HEK293 (cell line): ENCODE data around the gene KRTAP3-3.

Experiments
- RBAK ChIP-seq: fragments of 450-650 bp; formaldehyde crosslinking; IDR thresholded peaks from 2 replicates; pipeline ENCODE4 v1.5.1; 2016; ENCODE audit warnings: missing biosample characterization, missing genetic modification characterization
- SP3 ChIP-seq: fragments of 450-650 bp; formaldehyde crosslinking; IDR thresholded peaks from 2 replicates; pipeline ENCODE4 v1.5.1; 2016; ENCODE audit warnings: missing biosample characterization, missing genetic modification characterization
- ZFP3 ChIP-seq: fragments of 450-650 bp; formaldehyde crosslinking; IDR thresholded peaks from 2 replicates; pipeline ENCODE4 v1.5.1; 2016; ENCODE audit warnings: low read depth, missing biosample characterization, missing genetic modification characterization
- ZNF112 ChIP-seq: fragments of 450-650 bp; formaldehyde crosslinking; IDR thresholded peaks from 2 replicates; pipeline ENCODE4 v1.5.0; 2017; ENCODE audit warnings: missing biosample characterization, missing genetic modification characterization
- ZNF174 ChIP-seq: fragments of 450-650 bp; formaldehyde crosslinking; IDR thresholded peaks from 2 replicates; pipeline ENCODE4 v1.5.0; 2017; ENCODE audit warnings: missing biosample characterization, mild to moderate bottlenecking, missing genetic modification characterization
- ZNF2 ChIP-seq: fragments of 450-650 bp; formaldehyde crosslinking; IDR thresholded peaks from 2 replicates; pipeline ENCODE4 v1.5.1; 2016; ENCODE audit warnings: missing biosample characterization, missing genetic modification characterization
- ZNF24 ChIP-seq: fragments of 450-650 bp; formaldehyde crosslinking; IDR thresholded peaks from 2 replicates; pipeline ENCODE4 v1.5.1; 2016; ENCODE audit warnings: missing biosample characterization, missing genetic modification characterization
- ZNF292 ChIP-seq: fragments of 450-650 bp; formaldehyde crosslinking; IDR thresholded peaks from 2 replicates; pipeline ENCODE4 v1.5.1; 2016; ENCODE audit warnings: low read depth, missing biosample characterization, missing genetic modification characterization, borderline replicate concordance
- ZNF416 ChIP-seq: fragments of 450-650 bp; formaldehyde crosslinking; IDR thresholded peaks from 2 replicates; pipeline ENCODE4 v1.5.1; 2016; ENCODE audit warnings: missing biosample characterization, missing genetic modification characterization
- ZNF768 ChIP-seq: fragments of 450-650 bp; formaldehyde crosslinking; IDR thresholded peaks from 2 replicates; pipeline ENCODE4 v1.5.1; 2018; ENCODE audit warnings: missing biosample characterization, mild to moderate bottlenecking, missing genetic modification characterization
- TF ChIP-seq, protein P1 (sequence below): fragments of 450-650 bp; formaldehyde crosslinking; IDR thresholded peaks from 2 replicates; pipeline ENCODE4 v1.5.1; 2016; ENCODE audit warnings: missing biosample characterization, missing genetic modification characterization
- TF ChIP-seq, protein P2 (sequence below): fragments of 450-650 bp; formaldehyde crosslinking; conservative IDR thresholded peaks from 2 replicates; pipeline ENCODE4 v1.5.1; 2016; ENCODE audit warnings: low read depth, missing biosample characterization, missing genetic modification characterization

DNA sequence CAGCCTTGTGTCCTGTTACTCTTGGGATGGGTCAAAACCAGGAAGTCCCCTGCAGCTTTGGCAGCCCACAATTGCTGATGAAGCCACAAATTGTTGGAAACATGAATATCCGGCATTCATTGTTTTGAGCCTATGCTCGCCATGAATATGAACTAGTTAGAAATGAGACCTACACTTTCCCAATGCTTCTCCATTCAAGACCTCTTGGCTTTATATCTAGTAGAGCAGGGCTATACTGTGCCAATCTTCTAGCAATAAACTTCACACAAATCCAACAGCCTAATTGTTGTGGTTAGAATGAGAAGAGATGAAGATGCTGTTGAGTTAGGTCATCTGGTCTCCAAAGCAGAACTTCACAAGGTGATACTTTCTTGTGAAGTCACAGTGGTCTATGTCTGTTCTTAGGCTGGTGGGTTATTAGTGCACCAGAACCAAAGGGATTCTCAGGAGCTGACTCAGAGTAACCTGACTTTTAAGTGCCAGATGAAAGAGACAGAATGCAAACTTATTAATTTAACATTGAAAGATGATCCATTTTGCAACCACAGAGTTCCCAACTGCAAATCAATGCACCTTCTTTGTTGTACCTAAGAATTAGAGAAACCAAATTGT, 42.8 kb downstream of the KRTAP3-3 start:
- TF ChIP-seq, protein P1, sequence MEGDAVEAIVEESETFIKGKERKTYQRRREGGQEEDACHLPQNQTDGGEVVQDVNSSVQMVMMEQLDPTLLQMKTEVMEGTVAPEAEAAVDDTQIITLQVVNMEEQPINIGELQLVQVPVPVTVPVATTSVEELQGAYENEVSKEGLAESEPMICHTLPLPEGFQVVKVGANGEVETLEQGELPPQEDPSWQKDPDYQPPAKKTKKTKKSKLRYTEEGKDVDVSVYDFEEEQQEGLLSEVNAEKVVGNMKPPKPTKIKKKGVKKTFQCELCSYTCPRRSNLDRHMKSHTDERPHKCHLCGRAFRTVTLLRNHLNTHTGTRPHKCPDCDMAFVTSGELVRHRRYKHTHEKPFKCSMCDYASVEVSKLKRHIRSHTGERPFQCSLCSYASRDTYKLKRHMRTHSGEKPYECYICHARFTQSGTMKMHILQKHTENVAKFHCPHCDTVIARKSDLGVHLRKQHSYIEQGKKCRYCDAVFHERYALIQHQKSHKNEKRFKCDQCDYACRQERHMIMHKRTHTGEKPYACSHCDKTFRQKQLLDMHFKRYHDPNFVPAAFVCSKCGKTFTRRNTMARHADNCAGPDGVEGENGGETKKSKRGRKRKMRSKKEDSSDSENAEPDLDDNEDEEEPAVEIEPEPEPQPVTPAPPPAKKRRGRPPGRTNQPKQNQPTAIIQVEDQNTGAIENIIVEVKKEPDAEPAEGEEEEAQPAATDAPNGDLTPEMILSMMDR: no peak
- TF ChIP-seq ZNF416: no peak
- TF ChIP-seq ZNF768 (tag by site-specific recombination): no peak
- no peak for TF ChIP-seq ZNF112
- TF ChIP-seq ZNF24 (tag by site-specific recombination): no peak
- no peak for TF ChIP-seq ZNF174 (tag by site-specific recombination)
- no peak for TF ChIP-seq RBAK (tag by site-specific recombination)
- no peak for TF ChIP-seq ZNF2 (tag by site-specific recombination)
- TF ChIP-seq, protein P2, sequence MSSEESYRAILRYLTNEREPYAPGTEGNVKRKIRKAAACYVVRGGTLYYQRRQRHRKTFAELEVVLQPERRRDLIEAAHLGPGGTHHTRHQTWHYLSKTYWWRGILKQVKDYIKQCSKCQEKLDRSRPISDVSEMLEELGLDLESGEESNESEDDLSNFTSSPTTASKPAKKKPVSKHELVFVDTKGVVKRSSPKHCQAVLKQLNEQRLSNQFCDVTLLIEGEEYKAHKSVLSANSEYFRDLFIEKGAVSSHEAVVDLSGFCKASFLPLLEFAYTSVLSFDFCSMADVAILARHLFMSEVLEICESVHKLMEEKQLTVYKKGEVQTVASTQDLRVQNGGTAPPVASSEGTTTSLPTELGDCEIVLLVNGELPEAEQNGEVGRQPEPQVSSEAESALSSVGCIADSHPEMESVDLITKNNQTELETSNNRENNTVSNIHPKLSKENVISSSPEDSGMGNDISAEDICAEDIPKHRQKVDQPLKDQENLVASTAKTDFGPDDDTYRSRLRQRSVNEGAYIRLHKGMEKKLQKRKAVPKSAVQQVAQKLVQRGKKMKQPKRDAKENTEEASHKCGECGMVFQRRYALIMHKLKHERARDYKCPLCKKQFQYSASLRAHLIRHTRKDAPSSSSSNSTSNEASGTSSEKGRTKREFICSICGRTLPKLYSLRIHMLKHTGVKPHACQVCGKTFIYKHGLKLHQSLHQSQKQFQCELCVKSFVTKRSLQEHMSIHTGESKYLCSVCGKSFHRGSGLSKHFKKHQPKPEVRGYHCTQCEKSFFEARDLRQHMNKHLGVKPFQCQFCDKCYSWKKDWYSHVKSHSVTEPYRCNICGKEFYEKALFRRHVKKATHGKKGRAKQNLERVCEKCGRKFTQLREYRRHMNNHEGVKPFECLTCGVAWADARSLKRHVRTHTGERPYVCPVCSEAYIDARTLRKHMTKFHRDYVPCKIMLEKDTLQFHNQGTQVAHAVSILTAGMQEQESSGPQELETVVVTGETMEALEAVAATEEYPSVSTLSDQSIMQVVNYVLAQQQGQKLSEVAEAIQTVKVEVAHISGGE (tag by site-specific recombination): no peak
- TF ChIP-seq SP3 (tag by site-specific recombination): no peak
- TF ChIP-seq ZFP3 (tag by site-specific recombination): no peak
- TF ChIP-seq ZNF292: no peak
